ENCODE measurements around the gene TBC1D16.

Gene TBC1D16

DNA sequence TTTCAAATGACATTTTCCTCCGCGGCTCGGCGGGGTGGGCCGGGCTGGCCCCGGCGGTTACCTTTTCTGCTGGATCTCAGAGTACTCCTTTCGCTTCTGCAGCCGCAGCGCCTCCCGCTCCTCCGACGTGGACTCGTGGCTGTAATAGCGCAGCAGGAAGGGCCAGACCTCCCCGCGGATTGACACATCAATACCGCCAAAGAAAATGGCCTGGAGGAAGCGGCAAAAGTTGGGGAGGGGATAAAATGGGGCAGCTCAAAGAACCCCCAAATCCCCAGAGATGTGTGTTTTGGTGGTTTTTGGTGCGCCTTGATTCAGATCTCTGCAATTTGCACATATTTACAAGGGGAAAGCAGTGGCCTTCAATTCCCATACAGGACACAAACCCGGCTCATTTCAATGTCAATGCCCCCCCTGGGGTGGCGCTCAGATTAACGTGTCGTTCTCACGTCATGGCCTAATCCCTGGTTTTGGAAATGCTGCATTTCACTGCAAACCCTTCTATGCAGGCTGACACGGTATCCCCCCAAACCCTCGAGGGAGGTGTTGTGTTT, 85.9 kb downstream of the TBC1D16 start:
- no peak for DNase-seq (ENCODE audit: low read depth)

DNA sequence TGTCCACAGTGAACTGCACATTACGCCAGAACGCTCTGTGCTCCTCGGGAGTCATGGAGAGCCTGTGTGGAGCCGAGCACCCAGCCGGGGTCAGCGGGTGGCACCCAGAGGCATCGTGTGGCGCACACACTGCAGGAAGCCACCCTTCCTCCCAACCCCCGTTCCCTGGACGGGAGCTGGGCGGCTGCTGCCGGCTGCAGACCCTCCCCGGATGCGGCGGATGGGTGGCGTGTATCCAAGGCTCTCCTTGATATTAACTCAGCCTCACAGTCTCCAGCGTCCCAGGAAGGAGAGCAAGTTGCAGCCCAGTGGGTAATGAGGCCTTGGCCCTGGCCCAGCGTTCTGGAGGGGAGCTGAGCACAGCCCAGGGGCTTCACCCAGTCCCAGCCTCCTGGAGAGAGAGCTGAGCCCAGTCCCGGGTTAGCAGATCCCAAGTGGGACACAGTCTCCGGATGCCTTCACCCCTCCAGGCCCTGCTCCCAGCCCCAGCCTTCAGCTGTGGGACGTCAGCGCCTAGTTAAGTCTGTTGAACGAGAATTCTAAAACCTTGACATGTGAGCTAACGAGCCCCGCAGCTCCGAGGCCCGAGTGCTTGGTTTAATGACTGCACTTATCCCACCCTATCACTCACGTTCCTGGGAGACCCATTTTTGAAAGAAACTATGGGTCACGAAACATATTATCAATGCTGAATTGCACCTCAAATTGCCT, 86.6 kb downstream of the TBC1D16 start:
- DNase-seq (ENCODE audit: low read depth), result no peak

DNA sequence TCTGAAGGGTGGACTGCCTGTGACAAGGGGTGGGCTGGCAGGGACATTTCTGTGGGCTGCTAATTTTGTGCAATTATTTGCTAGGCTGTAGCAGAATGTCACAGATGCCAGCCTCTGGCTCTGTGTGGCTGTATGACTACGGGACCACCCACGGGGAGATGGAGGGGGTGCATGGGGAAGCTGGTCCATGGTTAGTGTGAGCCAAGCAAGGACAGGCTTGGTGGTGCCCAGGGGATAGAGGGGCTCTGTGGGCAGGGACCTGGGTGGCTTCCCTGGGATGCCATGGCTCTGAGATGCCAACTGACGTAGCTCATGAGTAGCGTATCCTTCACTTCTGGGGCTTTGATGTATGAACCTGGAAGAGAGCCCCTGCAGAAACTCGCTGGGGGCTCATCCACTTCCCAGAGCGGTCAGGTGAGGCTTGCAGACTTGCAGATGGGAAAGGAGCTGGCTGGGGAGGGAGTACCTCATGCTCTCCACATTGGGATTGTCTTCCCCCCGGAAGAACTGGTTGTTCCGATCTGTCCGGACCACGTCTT, 87.2 kb downstream of the TBC1D16 start:
- DNase-seq (ENCODE audit: low read depth), result no peak

DNA sequence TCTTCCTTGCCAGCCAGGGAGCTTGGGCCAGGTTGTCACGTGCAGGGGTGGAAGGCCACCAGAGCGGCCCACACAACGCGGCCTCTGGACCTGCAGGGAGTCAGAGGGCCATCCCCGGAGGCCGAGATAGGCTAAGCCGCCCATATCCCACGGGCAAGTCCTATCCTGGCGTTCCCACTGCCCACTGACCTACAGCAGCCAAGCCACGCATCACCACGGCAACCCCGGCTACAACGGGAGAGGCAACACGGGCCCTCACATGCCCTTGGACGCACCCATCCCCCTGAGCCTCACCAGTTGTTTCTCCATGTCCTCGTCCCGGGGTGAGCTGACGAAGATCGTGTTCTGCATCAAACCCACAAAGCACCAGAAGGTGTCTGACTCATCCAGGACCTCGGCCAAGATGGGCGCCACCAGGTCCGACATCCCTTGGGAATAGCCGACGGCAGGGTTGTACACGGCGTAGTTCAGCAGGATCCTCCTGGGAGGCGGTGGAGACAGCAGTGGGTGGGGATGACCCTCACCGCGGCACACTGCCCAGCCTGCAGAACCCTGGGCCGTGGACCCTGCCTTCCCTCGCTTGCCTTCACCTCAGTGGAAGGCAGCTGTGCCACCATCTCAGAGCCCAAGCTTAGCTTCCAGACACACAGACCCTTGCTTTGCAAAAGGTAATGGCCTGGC, 88.2 kb downstream of the TBC1D16 start:
- no peak for DNase-seq (ENCODE audit: low read depth)

- no peak for DNase-seq (ENCODE audit: low read depth)
These were observed 89.1 kb downstream of the TBC1D16 start for GRCh38 chr17:79946352-79947231.

DNA sequence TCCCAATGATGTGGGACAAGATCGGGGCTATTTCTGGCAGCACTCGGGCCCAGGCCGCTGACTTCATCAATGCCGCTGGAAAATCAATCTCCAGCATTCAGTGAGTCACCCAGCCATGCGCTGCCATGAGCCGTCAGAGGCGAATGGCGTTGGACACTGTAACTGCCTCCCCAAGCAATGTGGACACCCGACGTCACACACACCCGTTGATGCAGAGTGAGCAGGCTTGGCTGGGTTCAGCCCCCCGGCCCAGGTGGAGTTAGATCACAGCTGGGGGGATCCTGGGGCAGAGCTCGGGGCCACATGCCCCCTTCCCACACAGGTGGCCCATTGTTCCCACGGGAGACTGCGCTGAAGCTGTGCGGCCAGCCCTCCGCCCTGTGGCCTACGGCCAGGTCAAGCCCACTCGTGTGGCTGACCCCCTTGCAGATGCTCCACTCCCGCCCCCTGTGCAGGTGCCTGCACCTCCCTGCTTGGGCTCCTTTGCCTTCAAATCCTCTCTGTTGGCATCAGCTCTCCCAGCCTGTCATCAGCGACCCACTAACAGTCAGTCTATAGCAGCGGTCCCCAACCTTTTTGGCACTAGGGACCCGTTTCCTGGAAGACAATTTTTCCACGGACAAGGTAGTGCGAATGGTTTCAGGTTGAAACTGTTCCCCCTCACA, 89.9 kb downstream of the TBC1D16 start:
- no peak for DNase-seq (ENCODE audit: low read depth)

- DNase-seq (ENCODE audit: low read depth), result no peak
These were observed 90.8 kb downstream of the TBC1D16 start for GRCh38 chr17:79944821-79945391.

GRCh38 chr17:79944251-79944812, 91.3 kb downstream of the TBC1D16 start:
- no peak for DNase-seq (ENCODE audit: low read depth)

GRCh38 chr17:79943347-79944241, 92.1 kb downstream of the TBC1D16 start:
- DNase-seq (ENCODE audit: low read depth), result no peak

- no peak for DNase-seq (ENCODE audit: low read depth)
These were observed 92.9 kb downstream of the TBC1D16 start for GRCh38 chr17:79942591-79943346.

DNA sequence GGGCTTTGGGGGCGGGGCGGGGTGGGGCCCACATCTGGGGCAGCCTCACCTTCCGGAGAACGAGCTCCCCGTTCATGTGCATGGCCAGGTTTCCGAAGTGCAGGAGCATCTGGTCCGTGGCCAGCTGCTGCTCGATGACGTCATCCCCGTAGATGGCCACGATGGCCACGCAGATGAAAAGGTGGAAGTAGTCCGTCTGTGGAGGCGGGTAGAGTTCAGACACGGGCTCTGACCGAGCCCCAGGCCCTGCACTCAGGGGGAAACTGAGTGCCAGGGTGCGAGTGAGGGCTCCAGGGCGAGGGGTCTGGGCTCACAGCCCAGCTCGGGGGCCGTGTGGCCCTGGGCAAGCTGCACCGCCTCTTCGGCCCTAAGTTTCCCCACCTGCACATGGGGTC, 93.7 kb downstream of the TBC1D16 start:
- DNase-seq (ENCODE audit: low read depth), result no peak

- no peak for DNase-seq (ENCODE audit: low read depth)
These were observed 94.3 kb downstream of the TBC1D16 start for GRCh38 chr17:79941088-79942010.

GRCh38 chr17:79940459-79941087, 95.1 kb downstream of the TBC1D16 start:
- DNase-seq (ENCODE audit: low read depth), result no peak

- no peak for DNase-seq (ENCODE audit: low read depth)
These were observed 95.8 kb downstream of the TBC1D16 start for GRCh38 chr17:79939755-79940458.

DNA sequence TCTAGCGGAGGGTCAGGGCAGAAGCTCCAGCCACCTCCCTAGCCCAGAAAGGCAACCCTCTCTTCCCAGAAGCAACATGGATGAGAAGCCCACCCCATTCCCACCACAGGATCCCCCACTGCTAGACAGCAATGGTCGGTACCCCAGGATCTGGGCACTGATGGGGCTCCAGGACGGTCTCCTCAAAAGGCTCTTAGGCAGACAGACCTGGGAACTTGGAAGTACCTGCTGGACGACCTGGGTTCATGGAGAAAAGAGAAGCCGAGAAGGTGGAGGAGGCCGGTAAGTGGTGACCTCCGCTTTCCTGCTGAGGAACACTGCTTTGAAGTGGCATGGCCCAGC, 96.6 kb downstream of the TBC1D16 start:
- DNase-seq (ENCODE audit: low read depth), result no peak

- no peak for DNase-seq (ENCODE audit: low read depth)
These were observed 97.2 kb downstream of the TBC1D16 start for GRCh38 chr17:79938336-79939093.

Data from activated T-cell treated with anti-CD3 and anti-CD28 coated beads for 48 hours (primary cell).